H9 (cell line): ENCODE data around the gene NECTIN4. TPM values are rescaled to one million over a fixed set of nuclear protein-coding genes. Genes with fewer than 3 reads are reported as not detected.

Source experiments
- DNase-seq: peaks from one replicate; pipeline ENCODE4 v3.0.0-alpha.2; 2017
- H2AFZ ChIP-seq: one replicate; pipeline ENCODE4 v1.6.1; 2013; ENCODE audit warnings: mild to moderate bottlenecking, low read length, control low read depth, moderate library complexity
- H2AK5ac ChIP-seq: 2 replicates; pipeline ENCODE4 v1.6.1; 2013; ENCODE audit warnings: low read length, control low read depth, mixed read lengths; ENCODE audit not compliant: insufficient read length
- H2BK120ac ChIP-seq: one replicate; pipeline ENCODE4 v1.6.1; 2013; ENCODE audit warnings: low read depth, mild to moderate bottlenecking, low read length, control low read depth, inconsistent platforms; ENCODE audit not compliant: poor library complexity, severe bottlenecking
- H2BK12ac ChIP-seq: 2 replicates; pipeline ENCODE4 v1.6.1; 2013; ENCODE audit warnings: low read length, control low read depth, mixed read lengths, low read depth; ENCODE audit not compliant: insufficient read length
- H2BK15ac ChIP-seq: 2 replicates; pipeline ENCODE4 v1.6.1; 2013; ENCODE audit warnings: low read depth, low read length, control low read depth
- H2BK20ac ChIP-seq: one replicate; pipeline ENCODE4 v1.6.1; 2013; ENCODE audit warnings: low read depth, mild to moderate bottlenecking, low read length, control low read depth, inconsistent platforms; ENCODE audit not compliant: poor library complexity, severe bottlenecking
- H2BK5ac ChIP-seq: 2 replicates; pipeline ENCODE4 v1.6.1; 2013; ENCODE audit warnings: low read length, control low read depth, mixed read lengths; ENCODE audit not compliant: insufficient read length
- H3K14ac ChIP-seq: 2 replicates; pipeline ENCODE4 v1.6.1; 2013; ENCODE audit warnings: low read length, control low read depth; ENCODE audit not compliant: insufficient read depth
- H3K18ac ChIP-seq: 2 replicates; pipeline ENCODE4 v1.6.1; 2013; ENCODE audit warnings: low read depth, mild to moderate bottlenecking, mixed read lengths, low read length, control low read depth; ENCODE audit not compliant: insufficient read length
- H3K23ac ChIP-seq: 2 replicates; pipeline ENCODE4 v1.6.1; 2013; ENCODE audit warnings: low read length, control low read depth, mixed read lengths, low read depth; ENCODE audit not compliant: insufficient read length
- H3K23me2 ChIP-seq: 2 replicates; pipeline ENCODE4 v1.6.1; 2013; ENCODE audit warnings: low read depth, mild to moderate bottlenecking, mixed read lengths, low read length, control low read depth; ENCODE audit not compliant: insufficient read length, poor library complexity, severe bottlenecking
- H3K27ac ChIP-seq: 2 replicates; pipeline ENCODE4 v1.5.1; 2013; ENCODE audit warnings: low read length, control low read depth, mixed read lengths, low read depth; ENCODE audit not compliant: insufficient read length
- H3K27me3 ChIP-seq: 2 replicates; pipeline ENCODE4 v1.6.1; 2013; ENCODE audit warnings: low read length, control low read depth, inconsistent platforms; ENCODE audit not compliant: insufficient read depth
- H3K4ac ChIP-seq: 2 replicates; pipeline ENCODE4 v1.6.1; 2013; ENCODE audit warnings: low read depth, mild to moderate bottlenecking, control low read depth, inconsistent platforms, low read length, moderate library complexity
- H3K4me1 ChIP-seq: 2 replicates; pipeline ENCODE4 v1.6.1; 2013; ENCODE audit warnings: low read length, control low read depth, inconsistent platforms; ENCODE audit not compliant: insufficient read depth
- H3K4me2 ChIP-seq: 2 replicates; pipeline ENCODE4 v1.6.1; 2013; ENCODE audit warnings: low read length, control low read depth, mixed read lengths; ENCODE audit not compliant: insufficient read length, insufficient read depth
- H3K56ac ChIP-seq: 2 replicates; pipeline ENCODE4 v1.6.1; 2013; ENCODE audit warnings: low read depth, mild to moderate bottlenecking, mixed read lengths, low read length, control low read depth; ENCODE audit not compliant: insufficient read length
- H3K79me1 ChIP-seq: 2 replicates; pipeline ENCODE4 v1.6.1; 2013; ENCODE audit warnings: low read depth, mild to moderate bottlenecking, moderate library complexity, low read length, control low read depth, inconsistent platforms; ENCODE audit not compliant: insufficient read depth, poor library complexity, severe bottlenecking
- H3K79me2 ChIP-seq: 2 replicates; pipeline ENCODE4 v1.6.1; 2013; ENCODE audit warnings: low read length, control low read depth, inconsistent platforms; ENCODE audit not compliant: insufficient read depth
- H3K9ac ChIP-seq: 2 replicates; pipeline ENCODE4 v1.6.1; 2013; ENCODE audit warnings: low read length, control low read depth, mixed read lengths; ENCODE audit not compliant: insufficient read length; ENCODE audit errors: extremely low read depth
- H3K9me3 ChIP-seq: one replicate; pipeline ENCODE4 v1.6.1; 2013; ENCODE audit warnings: low read depth, low read length, inconsistent platforms; ENCODE audit not compliant: control insufficient read depth
- H3T11ph ChIP-seq: one replicate; pipeline ENCODE4 v1.6.1; 2013; ENCODE audit warnings: mild to moderate bottlenecking, low read length, control low read depth, inconsistent platforms
- H4K20me1 ChIP-seq: one replicate; pipeline ENCODE4 v1.6.1; 2013; ENCODE audit not compliant: control insufficient read depth, insufficient read length, insufficient read depth
- H4K5ac ChIP-seq: 2 replicates; pipeline ENCODE4 v1.6.1; 2013; ENCODE audit warnings: low read depth, mild to moderate bottlenecking, mixed read lengths, low read length, control low read depth; ENCODE audit not compliant: insufficient read length
- H4K8ac ChIP-seq: replicated peaks from 2 replicates; pipeline ENCODE4 v1.6.1; 2013; ENCODE audit warnings: low read length, control low read depth, mixed read lengths, low read depth; ENCODE audit not compliant: insufficient read length
- H4K91ac ChIP-seq: 2 replicates; pipeline ENCODE4 v1.6.1; 2013; ENCODE audit warnings: low read depth, mild to moderate bottlenecking, moderate library complexity, mixed read lengths, low read length, control low read depth; ENCODE audit not compliant: insufficient read length
- H3K27ac Mint-ChIP-seq, 3 experiments: 2 replicates in 2 of 3; 3 replicates in 1 of 3; pipeline ENCODE4 v1.8.0; 2020 to 2021; ENCODE audit warnings: mixed read lengths in 3 of 3, mild to moderate bottlenecking in 1 of 3, moderate library complexity in 1 of 3
- H3K27me3 Mint-ChIP-seq: 2 replicates; pipeline ENCODE4 v1.8.0; 2021; ENCODE audit warnings: low read depth, mild to moderate bottlenecking, moderate library complexity, mixed read lengths
- H3K36me3 Mint-ChIP-seq, 3 experiments: 2 replicates in 2 of 3; 3 replicates in 1 of 3; pipeline ENCODE4 v1.8.0; 2020 to 2021; ENCODE audit warnings: low read depth in 3 of 3, mixed read lengths in 3 of 3; ENCODE audit not compliant: insufficient read depth in 1 of 3
- H3K4me1 Mint-ChIP-seq, 2 experiments: 2 replicates each; pipeline ENCODE4 v1.8.0; 2020; ENCODE audit warnings: mixed read lengths in 2 of 2
- H3K4me3 Mint-ChIP-seq, 2 experiments: 2 replicates in 1 of 2; 3 replicates in 1 of 2; pipeline ENCODE4 v1.8.0; 2020 to 2021; ENCODE audit warnings: mild to moderate bottlenecking in 2 of 2, mixed read lengths in 2 of 2, moderate library complexity in 1 of 2
- H3K9me3 Mint-ChIP-seq, 2 experiments: 2 replicates in 1 of 2; 3 replicates in 1 of 2; pipeline ENCODE4 v1.8.0; 2020; ENCODE audit warnings: mild to moderate bottlenecking in 2 of 2, mixed read lengths in 2 of 2, moderate library complexity in 1 of 2
- WGBS: extraction: QIAGEN DNeasy Blood & Tissue Kit; methylation state at CpG from one replicate; pipeline ENCODE4 v1.1.7; 2013; ENCODE audit warnings: missing lambda C conversion rate, low lambda C conversion rate, mixed read lengths; ENCODE audit not compliant: insufficient read length; ENCODE audit errors: extremely low coverage; 5-methylcytosine and 5-hydroxymethylcytosine counted together
- total RNA-seq: library from RNA; stranded (reverse); gene quantifications from 2 replicates; pipeline ENCODE4 v1.2.1, GENCODE V29; 2021
- TF ChIP-seq, protein P1 (sequence below): fragments of 200-600 bp; sonication (generic); conservative IDR thresholded peaks from 3 replicates; pipeline ENCODE4 v1.8.0; 2021; ENCODE audit warnings: antibody characterized with exemption, mild to moderate bottlenecking

The NECTIN4 gene
- total RNA-seq, 1 experiment from 2014 or later, result 0.33 TPM

DNA sequence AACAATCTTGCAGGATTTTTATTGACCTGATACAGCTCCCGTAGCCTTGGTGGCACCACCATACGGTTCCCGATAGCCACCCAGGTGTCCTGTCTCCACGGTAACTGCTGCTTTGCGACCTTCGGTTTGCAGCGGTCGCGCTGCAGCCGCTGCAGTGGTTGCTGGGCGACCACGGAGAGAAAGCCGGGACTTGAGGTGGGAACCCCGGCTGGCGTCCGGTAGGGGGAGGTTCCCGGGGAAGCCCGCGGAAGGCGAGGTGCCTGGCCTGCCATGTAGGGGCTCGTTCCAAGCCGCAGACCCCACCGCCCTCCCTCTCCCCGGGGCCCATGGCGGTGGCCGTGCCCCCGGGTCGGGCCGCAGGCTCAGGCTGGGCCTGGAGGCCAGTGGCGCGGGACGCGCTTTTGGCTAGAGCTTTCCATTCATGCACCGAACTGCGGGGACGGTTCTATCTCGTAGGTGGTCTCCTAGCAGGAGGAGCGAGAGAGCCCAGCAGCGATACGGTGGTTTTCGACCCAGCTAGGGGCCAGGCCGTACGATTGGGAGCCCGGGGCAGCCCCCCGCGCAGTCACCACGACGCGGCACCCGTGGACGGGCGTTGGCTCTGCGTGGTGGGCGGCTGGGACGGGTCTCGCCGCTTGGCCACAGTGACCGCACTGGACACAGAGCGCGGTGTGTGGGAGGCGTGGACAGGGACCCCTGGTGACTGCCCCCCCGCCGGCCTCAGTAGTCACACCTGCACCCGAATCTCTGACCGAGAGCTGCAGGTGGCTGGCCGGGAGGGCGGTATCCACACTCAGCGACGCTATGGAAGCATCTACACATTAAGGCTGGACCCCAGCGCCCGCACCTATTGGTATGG is 9.1 kb upstream of the NECTIN4 start, which contains the start of gene KLHDC9:
Gene KLHDC9 (plus strand): TSS at position 152 of the 859 bp plus-strand sequence. CDS start 175 bp downstream, at position 327.
- Histone ChIP-seq H3K27me3 (no peaks in the 10 kb centered on the region), H3K27ac (no peak within 1 kb of the TSS), H4K91ac (no peak within 1 kb of the TSS), H3K23me2 (peaks cover 10% of the 10 kb centered on the region), H3K79me1 (no peaks in the 10 kb centered on the region), H3K4me2 (peak within 1 kb of the TSS; percentile 87), H2BK15ac (no peak within 1 kb of the TSS), H4K8ac (no peak within 1 kb of the TSS), H2AK5ac (no peak within 1 kb of the TSS), H3K4ac (no peak within 1 kb of the TSS), H3K56ac (no peak within 1 kb of the TSS), H2BK5ac (no peak within 1 kb of the TSS), H4K20me1 (no peaks in the 10 kb centered on the region), H2BK120ac (no peak within 1 kb of the TSS), H3K4me1 (no peaks in the 10 kb centered on the region), H3K79me2 (no peaks in the 10 kb centered on the region), H4K5ac (no peak within 1 kb of the TSS), H2AFZ (peak within 1 kb of the TSS; percentile 17), H3K9ac (peak within 1 kb of the TSS; percentile 42), H3K9me3 (no peaks in the 10 kb centered on the region), H2BK12ac (no peak within 1 kb of the TSS), H3K23ac (no peak within 1 kb of the TSS), H2BK20ac (no peak within 1 kb of the TSS), H3K18ac (no peak within 1 kb of the TSS), H3T11ph (no peak within 1 kb of the TSS), H3K14ac (peak within 1 kb of the TSS; percentile 44; the same call in 1 of the 2 replicates)
- H3K4me1 Mint-ChIP-seq, result peaks cover 8 to 9% of the 10 kb centered on the region in 2 experiments
- H3K9me3 Mint-ChIP-seq, result no peaks in the 10 kb centered on the region; a peak in 1 of 5 replicates
- peaks cover 7 to 28% (median 23%) of the 10 kb centered on the region in 3 experiments; a peak in 6 of 7 replicates for H3K36me3 Mint-ChIP-seq
- H3K27me3 Mint-ChIP-seq, result peaks cover 10% of the 10 kb centered on the region
- WGBS, result no CpG with 5 or more reads among the region's 71 CpGs
- TF ChIP-seq, protein P1, sequence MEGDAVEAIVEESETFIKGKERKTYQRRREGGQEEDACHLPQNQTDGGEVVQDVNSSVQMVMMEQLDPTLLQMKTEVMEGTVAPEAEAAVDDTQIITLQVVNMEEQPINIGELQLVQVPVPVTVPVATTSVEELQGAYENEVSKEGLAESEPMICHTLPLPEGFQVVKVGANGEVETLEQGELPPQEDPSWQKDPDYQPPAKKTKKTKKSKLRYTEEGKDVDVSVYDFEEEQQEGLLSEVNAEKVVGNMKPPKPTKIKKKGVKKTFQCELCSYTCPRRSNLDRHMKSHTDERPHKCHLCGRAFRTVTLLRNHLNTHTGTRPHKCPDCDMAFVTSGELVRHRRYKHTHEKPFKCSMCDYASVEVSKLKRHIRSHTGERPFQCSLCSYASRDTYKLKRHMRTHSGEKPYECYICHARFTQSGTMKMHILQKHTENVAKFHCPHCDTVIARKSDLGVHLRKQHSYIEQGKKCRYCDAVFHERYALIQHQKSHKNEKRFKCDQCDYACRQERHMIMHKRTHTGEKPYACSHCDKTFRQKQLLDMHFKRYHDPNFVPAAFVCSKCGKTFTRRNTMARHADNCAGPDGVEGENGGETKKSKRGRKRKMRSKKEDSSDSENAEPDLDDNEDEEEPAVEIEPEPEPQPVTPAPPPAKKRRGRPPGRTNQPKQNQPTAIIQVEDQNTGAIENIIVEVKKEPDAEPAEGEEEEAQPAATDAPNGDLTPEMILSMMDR, result no peak; the same call in 2 of the 3 replicates
- DNase-seq, result peak; percentile 96
- H3K27ac Mint-ChIP-seq, result peak within 1 kb of the TSS; percentile 70 to 81 (median 78); a peak in 6 of 7 replicates
- peak within 1 kb of the TSS; percentile 78 to 86 for H3K4me3 Mint-ChIP-seq
